ENCODE measurements around the gene NRXN2.
A peak's percentile ranks its signal among the peaks of the same experiment; 100 is the strongest.

Gene NRXN2

GRCh38 chr11:64723117-64723906, at the start of gene NRXN2:
TSS of gene NRXN2 (minus strand) at chr11:64723197. CDS start at chr11:64713699, 9,498 bp downstream.
- peak; percentile 60 for DNase-seq

- no peak for DNase-seq
Measured at GRCh38 chr11:64772303-64773018, 49.5 kb upstream of the NRXN2 start.

GRCh38 chr11:64771861-64772260, 48.9 kb upstream of the NRXN2 start:
- no peak for DNase-seq

- DNase-seq: no peak
Measured at GRCh38 chr11:64770120-64770519, 47.1 kb upstream of the NRXN2 start.

GRCh38 chr11:64769283-64769682, 46.3 kb upstream of the NRXN2 start:
- DNase-seq: no peak

- no peak for DNase-seq
Measured at GRCh38 chr11:64768300-64768694, 45.3 kb upstream of the NRXN2 start.

- DNase-seq: peak; percentile 26
Measured at GRCh38 chr11:64767344-64768299, 44.6 kb upstream of the NRXN2 start.

- DNase-seq: no peak
Measured at GRCh38 chr11:64766881-64767280, 43.9 kb upstream of the NRXN2 start.

- no peak for DNase-seq
Measured at GRCh38 chr11:64765851-64766665, 43.1 kb upstream of the NRXN2 start.

GRCh38 chr11:64765291-64765850, 42.4 kb upstream of the NRXN2 start:
- DNase-seq: no peak

- DNase-seq: no peak
Measured at GRCh38 chr11:64764753-64765152, 41.8 kb upstream of the NRXN2 start.

GRCh38 chr11:64764040-64764611, 41.1 kb upstream of the NRXN2 start:
- DNase-seq: no peak

- DNase-seq: no peak
Measured at GRCh38 chr11:64763526-64764039, 40.6 kb upstream of the NRXN2 start.

- DNase-seq: no peak
Measured at GRCh38 chr11:64762674-64763525, 39.9 kb upstream of the NRXN2 start.

GRCh38 chr11:64762277-64762673, 39.3 kb upstream of the NRXN2 start:
- no peak for DNase-seq

- DNase-seq: no peak
Measured at GRCh38 chr11:64760759-64761420, 37.9 kb upstream of the NRXN2 start.

- no peak for DNase-seq
Measured at GRCh38 chr11:64759722-64760719, 37.0 kb upstream of the NRXN2 start, which contains the start of gene PYGM. TSS of gene PYGM (minus strand) at chr11:64759974. CDS start at chr11:64759898, 76 bp downstream.

GRCh38 chr11:64759131-64759721, 36.2 kb upstream of the NRXN2 start:
- DNase-seq: no peak
